NCI-H2107 treated with DMSO at 0.1 percent for 48 hours (cell line): Measurements from ENCODE around the gene TCL1B.
"Not testable (repeated sequence)": the region's sequence is repeated elsewhere in the genome, so short reads cannot be mapped to it uniquely, and the experiment has no call there.

Experiments
- DNase-seq: peaks from one replicate; lab custom pipeline; 2025; ENCODE audit not compliant: unreplicated experiment; lab: John Stamatoyannopoulos, UW

Gene TCL1B

GRCh38 chr14:95685978-95686922 lies at the start of gene TCL1B:
TCL1B (plus strand) TSS chr14:95686426; CDS start chr14:95686468, 42 bp downstream.
- DNase-seq, result no peak

- DNase-seq, result no peak
These were observed 41.2 kb upstream of the TCL1B start for GRCh38 chr14:95644981-95645380.

DNA sequence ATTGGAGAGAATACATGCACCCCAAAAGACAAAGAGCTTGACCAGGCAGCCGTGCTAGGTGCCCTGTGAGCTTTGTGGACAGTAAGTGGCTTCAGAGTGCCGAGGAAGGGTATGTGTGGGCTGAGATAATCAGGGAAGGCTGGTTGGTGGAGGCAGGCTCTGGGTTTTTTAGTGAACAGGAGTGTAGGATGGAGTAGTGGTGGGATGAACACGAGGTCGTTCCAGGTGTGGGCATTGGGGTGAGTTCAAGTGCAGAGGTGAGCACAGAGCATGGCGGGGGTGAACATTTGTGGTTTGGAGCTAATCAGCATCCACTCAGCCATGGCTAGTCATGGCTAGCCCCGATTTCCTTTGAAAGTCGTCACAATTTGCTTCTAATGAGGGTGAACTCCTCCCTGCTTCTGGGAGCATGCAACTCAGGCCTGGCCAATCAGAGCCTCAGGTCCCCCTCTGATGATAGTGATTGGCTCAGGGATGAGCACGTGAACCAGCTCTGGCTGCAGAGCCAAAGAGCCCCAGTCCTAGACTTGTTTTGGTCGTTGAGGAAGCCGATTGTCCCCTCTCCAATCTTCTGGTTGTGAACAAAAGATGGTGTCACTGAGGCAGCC lies 40.7 kb upstream of the TCL1B start:
- DNase-seq, result no peak

DNA sequence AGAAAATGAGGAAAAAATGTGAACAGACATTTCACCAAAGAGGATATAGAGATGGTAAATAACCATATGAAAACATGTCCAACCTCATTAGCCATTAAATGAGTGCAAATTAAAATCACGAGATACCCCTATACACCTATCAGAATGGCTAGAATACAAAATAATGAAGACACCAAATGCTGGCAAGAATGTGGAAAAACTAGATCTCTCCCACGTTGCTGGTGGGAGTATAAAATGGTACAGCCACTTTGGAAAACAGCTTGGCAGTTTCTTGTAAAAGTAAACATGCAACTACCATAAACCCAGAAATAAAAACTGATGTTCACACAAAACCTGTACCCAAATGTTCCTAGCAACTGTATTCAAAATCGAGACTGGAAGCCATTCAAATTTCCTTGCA lies 38.3 kb upstream of the TCL1B start:
- no peak for DNase-seq

DNA sequence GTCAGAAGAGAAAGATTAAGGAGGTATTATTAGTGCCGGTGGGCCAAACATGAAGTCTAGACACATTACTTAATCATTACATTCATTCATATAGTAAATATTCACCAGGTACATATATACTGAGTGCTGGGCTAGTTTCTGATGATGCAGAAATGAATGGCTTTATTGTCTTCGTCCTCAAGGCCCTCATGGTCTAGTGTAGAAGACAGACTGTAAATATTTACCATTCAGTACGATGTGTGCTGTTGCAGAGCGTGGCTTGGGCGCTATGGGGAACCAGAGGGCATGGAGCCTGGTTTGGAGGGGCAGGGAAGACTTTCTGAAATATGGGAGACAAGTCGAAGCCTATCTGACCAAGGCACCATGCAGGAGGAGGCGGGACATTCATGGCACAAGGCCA lies 37.0 kb upstream of the TCL1B start:
- no peak for DNase-seq

DNA sequence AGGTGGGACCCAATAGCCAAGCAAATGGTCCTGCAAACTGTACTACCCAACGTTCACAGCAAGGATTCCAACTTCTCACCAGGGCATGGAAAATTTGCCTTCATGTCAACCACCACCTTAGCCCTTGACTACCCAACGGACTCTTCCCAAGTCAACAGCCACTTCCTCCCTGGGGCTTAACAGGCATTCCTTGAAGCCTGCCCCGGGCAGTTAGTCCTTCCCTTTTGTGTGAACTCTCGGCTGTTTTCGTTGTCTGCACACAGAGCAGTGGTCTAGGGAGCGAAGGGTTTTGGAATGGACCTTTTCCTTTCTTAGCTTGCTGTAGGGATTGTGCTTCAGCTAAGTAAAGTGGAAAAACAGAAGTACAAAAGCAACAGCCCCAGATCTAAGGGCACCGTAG lies 35.2 kb upstream of the TCL1B start:
- no peak for DNase-seq

DNA sequence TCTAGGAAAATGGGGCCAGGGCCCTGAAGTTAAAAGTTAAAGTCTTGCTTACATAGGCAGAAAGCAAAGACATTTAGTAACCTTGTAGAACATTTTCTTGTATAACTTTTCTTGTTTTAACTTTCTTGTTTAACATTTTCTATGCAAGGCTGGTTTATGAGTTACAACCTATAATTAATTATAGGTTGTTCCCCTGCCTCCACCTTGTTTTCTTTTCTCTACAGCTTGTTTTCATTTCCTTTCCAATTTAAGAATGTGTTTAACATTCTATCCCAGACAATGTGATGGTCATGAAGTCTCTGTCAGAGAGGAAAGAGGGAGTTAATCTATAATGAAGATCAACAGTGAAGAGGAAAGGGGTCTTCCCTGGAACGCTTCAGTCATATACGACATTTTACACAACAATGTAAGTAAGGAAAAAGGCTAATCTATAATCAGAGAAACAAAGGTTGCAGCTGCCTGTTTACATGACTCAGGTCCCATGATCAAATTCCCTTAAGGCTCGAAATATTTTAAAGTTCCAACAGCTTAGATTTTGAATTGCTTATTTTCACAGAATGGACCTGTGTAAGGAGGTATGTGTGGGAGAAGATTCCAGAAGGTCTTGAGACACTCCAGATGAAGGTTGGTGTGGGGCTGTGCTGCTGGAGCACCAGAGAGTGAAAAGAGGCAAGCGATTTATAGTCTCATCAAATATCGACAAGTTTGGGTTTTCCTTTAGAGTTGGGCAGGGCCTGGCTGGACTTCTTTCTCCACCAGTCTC lies 34.2 kb upstream of the TCL1B start:
- no peak for DNase-seq

DNA sequence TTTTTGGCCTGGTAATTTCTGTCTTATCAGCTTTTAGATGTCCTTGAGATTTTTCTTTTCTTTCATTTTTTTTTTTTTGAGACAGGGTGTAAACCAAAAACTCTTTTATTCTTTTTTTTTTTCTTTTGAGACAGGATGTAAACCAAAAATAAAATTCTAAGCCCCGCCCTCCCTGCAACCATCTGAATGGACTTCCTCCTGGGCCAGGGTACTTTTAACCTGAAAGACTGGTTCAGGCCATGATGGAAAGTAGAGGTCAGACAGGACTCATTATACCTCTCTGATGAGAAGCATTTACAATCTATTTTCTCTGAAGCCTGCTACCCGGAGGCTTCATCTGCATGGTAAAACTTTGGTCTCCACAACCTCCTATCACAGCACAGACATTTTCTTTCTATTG lies 33.5 kb upstream of the TCL1B start:
- DNase-seq, result no peak

GRCh38 chr14:95655461-95655860 lies 30.8 kb upstream of the TCL1B start:
- DNase-seq, result no peak

DNA sequence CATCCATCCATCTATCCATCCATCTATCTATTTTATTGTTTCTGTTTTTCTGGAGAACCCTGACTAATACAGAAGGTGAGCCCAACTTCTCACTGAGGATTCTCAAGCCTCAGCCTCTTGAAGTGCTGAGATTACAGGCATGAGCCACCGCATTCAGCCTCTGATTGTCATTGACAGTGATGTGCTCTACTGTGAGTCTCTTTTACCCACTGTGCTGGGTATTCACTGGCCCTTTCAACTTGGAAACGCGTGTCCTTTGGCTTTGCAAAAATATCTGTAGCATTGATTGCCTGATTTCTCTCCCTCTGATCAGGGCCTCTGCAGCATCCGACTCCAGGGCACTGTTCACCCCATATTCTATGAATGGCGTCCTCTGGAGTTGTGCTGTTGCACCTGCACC lies 29.6 kb upstream of the TCL1B start:
- no peak for DNase-seq

GRCh38 chr14:95657454-95657853 lies 28.8 kb upstream of the TCL1B start:
- DNase-seq, result no peak

- no peak for DNase-seq
These were observed 26.8 kb upstream of the TCL1B start for GRCh38 chr14:95659293-95659989.

DNA sequence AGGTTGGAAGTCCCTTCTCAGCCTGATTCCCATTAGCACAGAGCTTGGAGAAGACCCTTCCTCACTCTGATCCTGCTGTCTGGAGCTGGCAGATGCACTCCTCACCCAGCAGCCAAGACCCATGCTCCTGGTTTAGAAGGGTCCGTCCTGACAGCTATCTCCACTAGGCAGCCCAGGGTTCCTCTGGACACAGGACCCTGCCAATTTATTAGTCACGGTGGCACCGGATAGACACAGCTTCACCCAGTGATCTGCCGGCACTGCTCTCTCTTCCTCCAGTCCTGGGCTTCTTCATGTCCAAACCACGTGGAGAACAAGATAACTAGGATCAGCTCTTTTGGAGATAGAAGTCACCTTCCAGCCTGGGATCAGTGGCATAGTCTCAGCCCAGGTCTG lies 26.2 kb upstream of the TCL1B start:
- no peak for DNase-seq

DNA sequence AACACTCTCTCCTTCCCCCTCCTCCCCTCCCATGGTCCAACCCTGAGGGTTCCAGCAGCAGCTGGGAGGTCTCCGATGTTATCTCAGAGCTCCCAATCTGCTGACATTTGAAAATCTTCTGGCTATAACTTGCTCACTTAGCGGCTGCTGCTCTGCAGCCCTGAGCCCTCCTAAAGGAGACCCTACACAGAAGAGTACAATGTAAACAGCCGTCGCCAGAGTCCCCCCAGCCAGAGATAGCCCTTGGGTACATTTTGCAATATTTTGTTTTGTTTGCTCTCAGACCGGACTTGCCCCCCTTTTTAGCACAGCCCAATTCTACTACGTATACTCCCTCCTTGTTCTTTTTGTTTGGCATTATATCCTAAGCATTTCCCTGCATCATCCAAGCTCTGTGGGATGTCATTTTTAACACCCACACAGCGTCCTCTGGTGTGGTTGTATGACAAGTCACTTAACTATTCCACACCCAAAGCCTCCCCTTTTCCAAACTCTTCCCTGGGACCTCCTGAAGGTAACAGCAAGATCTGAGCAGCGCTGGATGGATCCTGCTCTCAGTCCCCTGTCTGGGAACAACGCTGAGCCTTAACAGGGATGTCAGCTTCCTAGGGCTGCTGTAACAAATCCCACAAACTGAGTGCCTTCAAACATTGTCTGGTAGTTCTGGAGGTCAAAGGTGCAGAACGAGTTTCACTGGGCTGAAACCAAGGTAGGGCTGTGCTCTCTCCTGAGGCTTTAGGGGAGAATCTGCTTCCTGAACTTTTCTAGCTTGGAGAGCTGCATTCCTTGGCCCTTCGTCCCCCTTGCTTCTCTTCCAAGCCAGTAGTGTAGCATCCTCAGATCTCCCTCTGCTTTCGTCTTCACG lies 25.3 kb upstream of the TCL1B start:
- DNase-seq, result no peak

GRCh38 chr14:95662376-95663186 lies 23.6 kb upstream of the TCL1B start:
- no peak for DNase-seq

DNA sequence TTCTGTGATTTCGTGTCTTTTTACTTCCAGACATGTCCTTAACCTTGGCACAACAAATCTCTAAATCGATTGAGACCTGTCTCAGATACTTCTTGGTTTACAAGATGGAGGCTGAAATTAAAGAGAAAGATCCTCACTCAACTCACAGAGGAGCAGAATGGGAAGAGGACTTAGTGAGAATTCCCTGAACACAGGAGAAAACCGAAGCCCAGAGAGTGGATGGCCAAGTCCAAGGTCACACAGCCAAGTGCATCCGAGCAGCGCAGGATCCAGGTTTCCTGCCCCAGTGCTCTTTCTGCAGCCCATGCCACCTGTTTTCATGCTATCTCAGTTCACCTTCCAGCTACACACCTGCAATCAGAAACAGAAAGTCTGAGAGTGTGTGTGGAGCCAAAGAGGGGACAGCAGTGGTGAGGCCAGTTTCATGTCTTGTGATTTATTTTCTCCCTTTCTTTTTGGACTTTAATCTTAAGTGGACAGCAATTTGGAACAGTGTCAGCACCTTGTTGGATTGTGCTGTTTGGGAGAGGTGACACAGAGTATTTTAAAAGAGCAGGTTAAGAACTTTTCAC lies 22.9 kb upstream of the TCL1B start:
- DNase-seq, result no peak

GRCh38 chr14:95664066-95664465 lies 22.2 kb upstream of the TCL1B start:
- peak; percentile 61 for DNase-seq

DNA sequence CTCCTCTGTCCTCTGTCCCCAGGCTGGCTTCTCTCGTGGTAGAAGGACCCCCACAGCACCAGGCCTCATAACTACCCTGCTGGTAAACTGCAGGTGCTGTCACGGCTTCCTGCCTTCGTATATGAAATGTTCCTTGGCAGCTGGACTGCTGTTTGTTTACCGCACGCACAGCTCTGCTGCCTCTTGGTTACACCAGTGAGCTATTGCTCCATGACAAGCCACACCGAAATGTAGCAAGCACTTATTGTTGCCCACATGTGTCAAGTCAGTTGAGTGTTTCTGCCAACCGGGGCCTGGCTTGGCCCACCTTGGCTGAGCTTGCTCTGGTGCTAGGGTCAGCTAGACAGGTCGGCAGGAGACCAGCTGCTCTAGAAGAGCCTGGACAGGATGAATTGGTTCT lies 21.7 kb upstream of the TCL1B start:
- peak; percentile 61 for DNase-seq

GRCh38 chr14:95665530-95665929 lies 20.7 kb upstream of the TCL1B start:
- DNase-seq, result not testable (repeated sequence)
